HG02678 (cell line): ENCODE measurements around the gene ATR.

Experiments
- ATAC-seq: cut with Tn5 transposase; IDR thresholded peaks from one replicate; pipeline ENCODE4 v1.9.1; 2021; ENCODE audit warnings: mild to moderate bottlenecking, moderate library complexity; ENCODE audit not compliant: unreplicated experiment

ATR gene

DNA sequence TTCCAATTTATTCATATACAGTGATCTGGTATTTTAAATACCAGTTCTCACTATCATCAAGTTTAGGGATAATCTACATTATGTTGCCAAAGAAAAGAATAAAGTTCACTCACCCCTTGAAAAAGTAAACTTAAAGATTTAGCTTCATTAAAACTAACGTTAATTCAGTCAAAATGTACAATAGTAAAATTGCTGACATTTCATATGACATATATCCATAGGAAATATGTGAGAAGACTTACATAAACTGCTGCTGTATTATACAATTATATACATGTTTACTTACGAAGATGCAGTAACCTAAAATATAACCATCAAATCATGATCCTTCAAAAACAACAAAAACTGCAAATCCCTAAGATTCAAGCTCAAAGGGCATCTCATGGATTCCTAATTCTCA lies 44.0 kb downstream of the ATR start:
- no peak for ATAC-seq

DNA sequence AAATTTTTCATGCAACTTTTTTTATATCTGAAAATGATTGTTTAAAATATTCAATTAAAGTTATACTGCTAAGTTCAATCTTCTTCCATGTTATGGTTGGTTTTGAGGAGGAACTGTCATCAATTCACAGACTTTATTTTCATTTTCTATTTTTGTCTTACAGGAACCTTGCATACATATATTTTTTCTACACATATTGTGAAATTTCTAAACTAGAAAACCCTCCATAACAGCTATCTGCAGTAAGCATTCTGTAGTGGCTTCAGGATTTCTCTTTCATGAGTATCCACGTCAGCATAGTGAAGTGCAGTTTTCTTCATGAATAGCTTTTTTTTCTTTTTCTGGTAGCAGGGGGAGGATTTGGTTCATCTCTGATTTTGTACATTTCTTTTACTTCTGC lies 48.2 kb downstream of the ATR start:
- ATAC-seq, result no peak

DNA sequence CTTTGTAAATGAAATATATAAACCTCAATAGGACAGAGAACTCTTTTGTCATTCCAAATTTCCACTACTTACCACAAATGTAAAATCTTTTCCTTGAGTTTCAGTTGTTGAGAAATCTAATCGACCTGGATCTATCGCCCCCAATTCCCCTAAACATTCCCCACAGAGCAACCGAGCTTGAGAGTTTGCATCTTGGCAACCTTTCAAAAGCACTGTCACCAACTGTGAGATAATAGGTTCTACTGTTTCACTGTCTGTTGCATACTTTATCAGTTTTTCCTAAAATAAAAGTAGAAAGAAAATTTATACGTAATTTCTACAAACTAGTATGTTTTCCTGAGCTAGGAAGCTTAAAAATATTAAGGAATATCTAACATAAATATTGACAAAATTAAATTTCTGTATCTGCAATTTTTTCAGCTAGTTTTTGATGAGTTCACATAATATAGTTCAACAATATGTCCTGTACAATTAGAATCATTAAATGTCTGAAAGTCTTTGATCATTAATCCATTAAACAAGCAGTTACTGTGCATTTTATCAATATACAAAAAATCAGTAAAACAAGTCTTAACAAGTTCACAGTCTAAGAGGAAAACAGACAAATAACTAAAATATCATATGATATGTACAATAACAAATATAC lies 54.5 kb downstream of the ATR start:
- no peak for ATAC-seq

DNA sequence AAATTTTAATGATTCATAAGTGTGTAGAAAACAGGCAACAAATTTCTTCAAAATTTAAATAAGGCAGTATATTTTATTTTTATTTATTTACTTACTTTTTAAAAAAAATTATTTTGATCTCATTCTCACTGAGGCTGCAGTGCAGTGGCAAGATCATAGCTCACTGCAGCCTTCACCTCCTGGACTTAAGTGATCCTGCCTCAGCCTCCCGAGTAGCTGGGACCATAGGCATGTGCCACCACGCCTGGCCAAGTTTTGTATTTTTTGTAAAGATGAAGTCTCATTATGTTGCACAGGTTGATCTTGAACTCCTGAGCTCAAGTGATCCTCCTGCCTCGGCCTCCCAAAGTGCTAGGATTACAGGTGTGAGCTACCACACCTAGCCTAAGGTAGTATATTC lies 69.5 kb downstream of the ATR start:
- no peak for ATAC-seq

DNA sequence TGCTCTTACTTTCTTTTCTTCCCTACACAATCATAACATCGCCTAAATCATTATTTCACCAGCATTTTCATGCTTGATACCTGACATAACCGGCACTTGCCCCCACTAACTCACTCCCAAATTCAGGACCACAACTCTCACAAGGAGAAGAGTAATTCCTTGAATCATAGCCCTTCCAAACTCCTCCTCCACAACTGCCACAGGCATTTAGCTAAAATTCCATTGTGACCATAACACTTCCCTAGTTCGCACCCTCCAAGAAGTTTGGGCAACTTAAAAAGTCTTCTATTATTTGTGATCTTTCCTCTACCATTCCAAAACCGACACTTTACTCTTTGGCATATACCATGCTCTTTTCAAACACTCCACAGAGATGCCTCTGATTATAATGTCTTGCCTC lies 71.3 kb downstream of the ATR start:
- no peak for ATAC-seq

DNA sequence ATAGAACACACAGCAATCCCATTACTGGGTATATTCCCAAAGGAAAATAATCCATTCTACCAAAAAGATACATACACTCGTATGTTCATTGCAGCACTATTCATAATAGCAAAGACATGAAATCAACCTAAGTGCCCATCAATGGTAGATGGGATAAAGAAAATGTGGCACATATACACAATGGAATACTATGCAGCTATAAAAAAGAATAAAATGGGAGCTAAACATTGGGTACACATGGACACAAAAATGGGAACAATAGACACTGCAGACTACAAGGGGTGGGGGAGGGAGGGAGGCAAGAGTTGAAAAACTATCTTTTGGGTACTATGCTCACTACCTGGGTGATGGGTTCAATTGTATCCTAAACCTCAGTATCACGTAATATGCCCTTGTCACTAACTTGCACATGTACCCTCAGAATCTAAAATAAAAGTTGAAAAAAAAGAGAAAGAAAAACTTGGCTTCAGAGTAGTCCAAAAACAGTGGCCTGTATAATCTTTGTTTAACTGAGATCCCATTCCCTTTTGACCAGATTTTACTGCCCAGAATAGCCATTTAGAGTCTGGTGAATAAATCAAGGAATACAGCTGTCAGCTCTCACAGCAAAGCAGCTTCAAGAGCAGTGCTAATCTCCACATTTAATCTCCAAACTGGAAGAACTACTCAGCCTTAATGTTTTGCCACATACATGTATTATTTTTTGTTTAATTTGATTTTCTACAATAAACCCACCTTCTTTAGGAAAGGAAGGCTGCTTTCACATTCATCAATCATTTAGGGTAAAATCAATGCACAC lies 76.1 kb downstream of the ATR start:
- ATAC-seq, result no peak

DNA sequence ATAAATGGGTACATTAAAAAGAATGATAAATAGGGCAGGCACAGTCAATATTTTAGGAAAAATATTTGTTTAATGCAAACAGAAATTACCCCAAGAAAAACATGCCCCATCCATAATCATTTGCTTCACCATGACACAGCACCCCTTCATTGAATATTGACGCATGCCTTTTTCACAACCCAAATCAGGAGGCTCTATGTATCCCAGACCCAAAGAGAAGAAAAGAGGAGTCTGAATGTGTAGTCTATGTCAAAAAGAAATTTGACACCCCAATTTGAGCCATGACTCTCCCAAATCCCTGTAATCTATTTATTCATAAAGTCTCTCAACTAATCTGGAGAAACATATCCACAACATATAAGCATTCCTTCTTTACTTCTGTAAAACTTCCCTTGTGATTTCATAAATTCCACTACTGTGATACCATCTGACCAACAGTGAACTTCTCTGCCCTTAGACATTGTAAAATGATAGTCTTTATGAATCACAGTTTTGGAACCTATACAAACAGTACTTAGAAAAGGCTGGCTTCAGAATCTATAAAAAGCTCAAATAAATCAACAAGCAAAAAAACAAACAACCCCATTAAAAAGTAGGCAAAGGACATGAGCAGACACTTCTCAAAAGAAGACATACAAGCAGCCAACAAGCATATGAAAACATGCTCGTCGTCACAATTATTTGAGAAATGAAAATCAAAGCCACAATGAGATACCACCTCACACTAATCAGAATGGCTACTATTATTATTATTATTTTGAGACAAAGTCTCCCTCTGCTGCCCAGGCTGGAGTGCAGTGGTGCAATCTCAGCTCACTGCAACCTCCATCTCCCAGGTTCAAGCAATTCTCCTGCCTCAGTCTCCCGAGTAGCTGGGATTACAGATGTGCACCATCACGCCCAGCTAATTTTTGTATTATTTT lies 77.3 kb downstream of the ATR start:
- no peak for ATAC-seq

DNA sequence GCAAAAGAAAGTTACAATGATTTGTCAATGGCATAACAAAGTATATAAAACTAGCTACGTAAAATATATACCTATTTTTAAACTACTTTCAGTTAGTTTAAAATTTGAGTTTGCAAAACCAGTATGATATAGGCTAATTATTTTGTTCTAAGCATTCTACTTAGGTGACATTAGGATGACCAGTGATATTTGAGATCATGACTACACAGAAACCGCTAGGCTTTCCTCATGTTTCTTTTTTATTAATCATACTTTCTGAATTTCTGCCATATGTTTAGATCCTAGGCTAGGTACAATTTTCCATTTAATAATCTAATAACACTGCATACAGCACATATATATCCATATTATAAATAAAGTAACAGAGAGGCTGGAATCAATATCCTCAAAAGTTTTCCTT lies 78.3 kb downstream of the ATR start:
- no peak for ATAC-seq

DNA sequence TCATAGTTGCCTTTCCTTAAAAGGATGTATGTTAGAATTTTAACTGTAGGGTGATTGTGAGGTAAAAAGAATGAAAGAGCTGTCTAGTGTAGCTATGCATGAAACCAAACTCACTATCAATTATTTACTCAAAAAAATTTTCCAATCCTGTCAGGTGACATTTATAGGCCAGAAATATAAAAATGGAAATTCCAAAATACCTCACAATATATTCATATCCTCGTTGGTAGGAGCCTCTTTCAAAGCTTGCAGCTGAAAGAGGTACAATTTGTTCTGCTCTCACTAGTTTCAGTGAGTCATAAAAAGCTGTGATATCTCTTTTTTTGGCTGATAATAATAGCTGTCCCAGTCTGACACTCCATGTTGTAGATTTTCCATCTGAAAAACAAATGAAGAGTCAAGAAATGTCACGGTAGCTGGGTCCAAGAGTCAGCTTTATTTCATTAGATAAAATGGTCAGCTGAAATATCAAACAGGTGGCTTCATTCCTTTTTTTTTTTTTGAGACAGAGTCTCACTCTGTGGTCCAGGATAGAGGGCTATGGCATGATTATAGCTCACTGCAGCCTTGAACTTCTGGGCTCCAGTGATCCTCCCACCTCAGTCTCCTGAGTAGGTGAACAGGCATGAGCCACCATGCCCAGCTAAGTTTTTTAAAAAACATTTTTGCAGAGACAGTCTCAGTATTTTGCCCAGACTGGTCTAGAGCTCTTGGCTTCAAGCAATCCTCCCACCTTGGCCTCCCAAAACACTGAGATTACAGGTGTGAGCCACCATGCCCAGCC lies 79.9 kb downstream of the ATR start:
- ATAC-seq, result peak; percentile 79

DNA sequence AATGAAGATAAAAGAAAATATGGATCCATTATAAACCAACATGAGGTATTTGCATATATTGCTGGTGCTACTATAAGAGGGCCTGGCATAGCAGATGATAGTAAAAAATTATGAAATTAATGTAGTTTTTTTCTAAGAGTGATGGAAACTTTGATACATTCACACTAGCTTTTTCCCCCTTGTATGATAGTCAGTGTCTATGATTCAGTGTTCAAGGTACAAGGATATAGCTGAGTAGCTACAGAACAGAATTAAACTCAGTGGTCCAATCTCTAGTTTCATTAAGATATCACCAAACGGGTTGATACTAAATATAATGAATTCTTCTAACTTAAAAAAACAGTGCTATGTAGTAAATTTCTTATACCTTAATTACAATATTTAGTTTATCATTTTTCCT lies 80.8 kb downstream of the ATR start:
- ATAC-seq, result no peak

DNA sequence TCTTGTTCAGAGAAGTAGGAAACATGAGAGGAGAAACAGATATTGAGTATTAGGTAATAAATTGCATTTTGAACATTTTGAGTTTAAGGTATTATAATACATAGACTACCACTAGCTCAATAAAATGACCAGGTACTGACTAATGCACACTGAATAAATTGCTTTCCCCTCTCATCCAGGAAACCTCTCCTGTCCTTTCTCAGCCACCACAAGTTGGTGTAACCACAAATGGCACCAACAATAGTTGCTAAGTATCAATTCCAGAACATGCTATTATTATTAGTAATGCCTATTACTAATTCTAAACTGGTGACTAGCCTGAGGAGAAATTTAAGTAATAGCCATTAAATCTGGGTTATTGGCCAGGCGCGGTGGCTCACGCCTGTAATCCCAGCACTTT lies 83.4 kb downstream of the ATR start:
- no peak for ATAC-seq

DNA sequence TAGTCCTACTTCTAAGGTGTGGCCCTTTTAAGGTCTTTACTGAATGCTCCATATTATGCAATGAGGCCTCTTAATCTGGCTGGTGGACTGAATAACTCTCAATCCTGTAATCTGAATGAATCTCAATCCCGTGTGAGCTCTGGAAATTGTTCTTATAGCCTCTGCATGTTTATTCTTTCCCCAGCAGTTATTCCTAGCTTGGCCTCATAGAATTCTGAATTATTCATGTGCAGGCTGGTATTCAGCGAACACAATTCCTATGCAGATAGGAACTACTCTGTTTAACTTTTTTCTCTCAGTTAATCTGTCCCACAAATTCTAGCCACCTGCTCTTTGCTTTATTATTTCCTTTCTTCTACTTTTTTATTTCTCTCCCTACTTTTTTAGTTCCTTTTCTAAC lies 86.3 kb downstream of the ATR start:
- no peak for ATAC-seq

DNA sequence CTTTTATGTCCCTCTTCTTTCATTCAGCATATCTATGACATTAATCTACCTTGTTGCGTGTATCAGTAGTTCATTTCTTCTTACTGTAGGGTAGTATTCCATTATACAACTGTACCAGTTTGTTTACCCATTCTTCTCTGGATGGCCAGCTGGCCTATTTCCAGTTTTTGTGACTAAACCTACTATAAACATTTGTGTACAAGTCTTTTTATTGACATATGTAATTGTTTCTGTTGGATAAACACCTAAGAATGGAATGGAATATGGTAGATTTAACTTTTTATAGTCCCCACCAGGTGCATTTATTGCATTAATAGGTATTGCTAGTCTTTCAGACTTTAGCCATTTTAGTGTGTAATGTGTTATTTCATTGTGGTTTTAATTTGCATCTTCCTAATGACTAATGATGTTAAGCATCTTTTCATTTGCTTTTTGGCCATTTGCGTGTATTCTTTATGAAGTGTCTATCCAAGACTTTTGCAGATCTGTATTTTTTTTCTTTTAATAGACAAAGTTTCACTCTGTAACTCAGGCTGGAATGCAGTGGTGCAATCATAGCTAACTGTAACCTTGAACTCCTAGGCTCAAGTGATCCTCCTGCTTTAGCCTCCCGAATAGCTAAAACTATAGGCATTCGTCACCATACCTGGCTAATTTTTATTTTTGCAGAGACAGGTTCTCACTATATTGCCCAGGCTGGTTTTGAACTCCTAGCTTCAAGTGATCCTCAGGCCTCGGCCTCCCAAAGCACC lies 88.8 kb downstream of the ATR start:
- no peak for ATAC-seq

DNA sequence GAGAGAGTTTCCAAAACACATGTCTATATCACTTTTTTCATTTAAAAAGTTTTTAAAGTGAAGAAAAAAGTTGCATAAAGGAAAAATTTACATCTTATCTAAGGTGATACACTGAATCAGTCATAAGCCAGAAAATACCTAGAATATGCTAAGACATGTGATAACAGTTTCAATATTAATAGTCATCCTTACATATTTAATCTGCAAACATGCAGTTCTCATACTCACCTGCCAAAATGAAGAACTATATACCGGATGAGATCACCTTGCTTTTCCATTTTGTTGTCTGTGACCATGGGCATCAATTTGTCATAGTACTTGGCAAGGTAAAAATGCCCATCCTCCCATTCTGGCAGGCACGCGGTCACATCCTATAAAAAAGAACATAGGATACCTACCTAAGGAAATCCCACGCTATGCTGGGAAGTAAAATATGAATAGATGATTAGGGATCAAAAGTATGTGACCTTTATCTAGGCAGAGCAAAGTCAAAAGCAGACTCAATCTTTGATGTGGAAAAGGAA lies 93.6 kb downstream of the ATR start:
- no peak for ATAC-seq

DNA sequence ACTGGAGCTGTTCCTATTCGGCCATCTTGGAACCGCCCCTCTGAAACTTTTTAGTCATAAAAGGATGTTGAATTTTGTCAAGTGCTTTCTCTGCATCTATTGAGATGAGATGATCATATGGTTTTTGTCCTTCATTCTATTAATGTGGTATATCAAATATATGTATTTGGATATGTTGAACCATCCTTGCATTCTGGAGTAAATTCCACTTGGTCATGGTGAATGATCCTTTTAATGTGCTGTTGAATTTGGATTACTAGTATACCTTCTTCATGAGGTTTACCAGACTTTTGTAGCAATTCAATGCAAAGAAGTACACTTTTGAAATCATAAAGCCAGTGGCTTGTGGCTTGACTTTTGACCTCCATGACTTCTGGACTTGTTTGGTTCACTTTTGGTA lies 97.3 kb downstream of the ATR start:
- ATAC-seq, result no peak

DNA sequence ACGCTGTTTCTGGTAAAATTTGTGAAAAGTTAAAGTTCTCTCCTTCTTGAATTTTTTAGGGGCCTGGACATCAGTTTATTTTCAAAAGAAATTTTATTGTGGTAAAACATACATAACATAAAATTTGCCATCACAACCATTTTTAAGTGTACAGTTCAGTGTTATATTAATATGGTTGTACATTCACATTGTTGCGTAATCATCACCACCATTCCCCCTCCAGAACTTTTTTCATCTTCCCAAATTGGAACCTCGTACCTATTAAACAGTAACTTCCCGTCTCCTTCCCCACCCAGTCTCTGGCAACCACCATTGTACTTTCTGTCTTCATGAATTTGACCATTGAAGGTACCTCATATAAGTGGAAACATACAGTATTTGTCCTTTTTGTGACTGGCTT lies 107.7 kb downstream of the ATR start:
- ATAC-seq, result no peak

DNA sequence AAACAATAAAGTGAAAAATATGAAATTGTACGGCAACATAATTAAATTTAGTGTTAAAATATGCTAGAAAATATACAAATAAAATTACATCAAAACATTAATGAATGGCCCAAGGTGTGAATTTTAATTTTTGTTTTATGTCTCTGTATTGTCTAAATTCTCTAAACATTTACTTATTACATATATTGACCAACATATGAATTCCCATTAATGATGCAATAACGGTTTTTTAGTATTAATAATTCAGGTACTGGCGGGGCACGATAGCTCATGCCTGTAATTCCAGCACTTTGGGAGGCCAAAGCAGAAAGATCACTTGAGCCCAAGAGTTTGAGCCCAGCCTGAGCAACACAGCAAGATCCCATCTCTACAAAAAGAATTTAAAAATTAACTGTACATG lies 110.1 kb downstream of the ATR start:
- ATAC-seq, result no peak

DNA sequence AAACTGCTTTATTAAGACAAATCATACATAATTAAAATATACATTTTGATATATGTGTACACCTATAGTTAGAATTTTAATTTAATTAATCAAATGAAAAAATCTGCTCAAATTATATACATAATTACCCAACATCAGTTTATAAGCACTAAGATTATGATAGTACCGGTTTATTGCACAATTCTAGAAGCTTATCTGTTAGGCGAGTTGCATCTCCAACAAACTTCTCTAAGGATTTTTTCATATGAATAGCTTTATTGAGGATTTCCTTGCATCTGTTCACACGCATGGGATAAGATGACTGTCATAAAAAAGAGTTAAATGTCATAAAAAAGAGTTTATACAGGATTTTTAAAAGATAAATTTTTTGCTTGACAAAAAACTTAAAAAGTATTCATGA lies 110.8 kb downstream of the ATR start:
- ATAC-seq, result no peak

DNA sequence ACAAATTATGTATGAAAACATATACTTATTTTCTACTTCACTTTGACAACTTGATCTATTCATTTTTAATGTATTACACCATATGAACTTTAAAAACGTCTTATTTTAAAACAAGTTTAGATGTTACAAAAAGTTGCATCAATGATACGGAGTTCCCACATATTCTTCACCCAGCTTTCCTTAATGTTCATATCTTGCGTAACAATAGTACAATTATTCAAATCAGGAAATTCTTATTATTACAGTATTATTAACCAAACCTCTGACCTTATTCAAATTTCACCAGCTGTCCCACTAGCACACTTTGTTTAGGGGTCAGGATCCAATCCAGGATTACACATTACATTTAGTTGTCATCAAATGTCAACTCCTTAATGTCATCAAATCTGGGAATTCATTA lies 117.8 kb downstream of the ATR start:
- no peak for ATAC-seq

DNA sequence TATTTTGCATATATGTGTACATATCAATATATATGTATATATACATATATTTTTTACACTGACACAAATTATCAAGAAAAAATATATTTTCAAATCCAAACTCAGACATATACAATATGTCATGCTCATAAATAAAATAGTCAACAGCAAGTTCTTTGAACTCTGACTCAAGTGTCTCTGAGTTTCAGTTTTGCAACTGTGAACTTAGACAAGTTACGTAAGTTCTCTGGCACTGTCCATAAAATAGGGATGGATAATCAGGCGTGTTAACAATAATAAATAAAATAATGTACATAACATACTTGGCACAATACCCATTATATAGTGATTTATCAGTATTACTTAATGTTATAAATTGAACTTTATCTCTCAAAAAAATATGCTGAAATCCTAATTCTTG lies 118.6 kb downstream of the ATR start:
- no peak for ATAC-seq
